ENCODE data around the gene SLC22A31. TPM values are rescaled to one million over a fixed set of nuclear protein-coding genes. Genes with fewer than 3 reads are reported as not detected.
A peak's percentile ranks its signal among the peaks of the same experiment; 100 is the strongest.

The SLC22A31 gene
- total and polyA plus RNA-seq, 2 donors (not counting 3 experiments of a cell fraction or from before 2014, with no cell fraction given): 1.0 TPM; not detected in 1

- Histone ChIP-seq H3K4me2 (ENCODE audit: insufficient read depth, low read length) (no peak overlapping the region), H3K4me1 (ENCODE audit: control insufficient read depth, extremely low read depth, insufficient read depth, low read length) (no peaks in the 10 kb centered on the region), H3K79me2 (ENCODE audit: control insufficient read depth, insufficient read depth, low read length) (no peaks in the 10 kb centered on the region), H2AFZ (ENCODE audit: low read depth, low read length) (peak overlapping the region; percentile 78), H3K9me3 (replicated peaks; ENCODE audit: control insufficient read depth, insufficient read depth, low read length) (no peaks in the 10 kb centered on the region), H4K20me1 (replicated peaks; ENCODE audit: control insufficient read depth, extremely low read depth, insufficient read depth, low read length) (no peaks in the 10 kb centered on the region), H3K9ac (replicated peaks; ENCODE audit: extremely low read depth, insufficient read depth, low read length) (no peak overlapping the region), H3K4me3 (replicated peaks in 1 of 3; ENCODE audit: insufficient read depth in 1 of 3, low read depth in 1 of 3, low read length in 3 of 3) (peak overlapping the region in 1 of 3 experiments; percentile 24), H3K27me3 (ENCODE audit: control insufficient read depth in 2 of 2, insufficient read depth in 2 of 2, low read length in 2 of 2) (peaks cover 20 to 34% of the 10 kb centered on the region in 2 experiments), H3K36me3 (ENCODE audit: control insufficient read depth in 2 of 2, extremely low read depth in 1 of 2, insufficient read depth in 2 of 2, low read length in 2 of 2) (no peaks in the 10 kb centered on the region), H3K9me1 (replicated peaks; ENCODE audit: control insufficient read depth, extremely low read depth, insufficient read depth, low read length) (no peaks in the 10 kb centered on the region), H3K27ac (ENCODE audit: insufficient read depth, low read depth, low read length) (no peak overlapping the region)
- no TSS peak for BruUV-seq (replicated peaks)
- peak; percentile 55 for FAIRE-seq
- DNase-seq (ENCODE audit: low read depth, low spot score): peak; percentile 43
- ChIA-PET CTCF (no interaction called here), POLR2A (no interaction called here)
- TF ChIP-seq POLR2A (IDR thresholded peaks at IDR 0.05; ENCODE audit: low read depth, low read length): no peak
- peak; percentile 65 for TF ChIP-seq EZH2 (IDR thresholded peaks at IDR 0.05; ENCODE audit: borderline replicate concordance, low read depth, low read length, severe bottlenecking)
- intact Hi-C loops (cut with micrococcal nuclease): loop anchor here (1.0 kb wide), 1 partner anchor 8 kb away; no protein-coding TSS in a partner anchor
- dilution Hi-C loops (cut with MboI; ENCODE audit: extremely low pct_ligation_motif_present, low sequenced_read_pairs): no loop called here
Observed at GRCh38 chr16:89201439-89202377, 1.4 kb upstream of the SLC22A31 start.

GRCh38 chr16:89200850-89201411 is 594 bp upstream of the SLC22A31 start:
- Histone ChIP-seq H3K27me3 (ENCODE audit: control insufficient read depth in 2 of 2, insufficient read depth in 2 of 2, low read length in 2 of 2) (peaks cover 20 to 34% of the 10 kb centered on the region in 2 experiments), H3K4me2 (ENCODE audit: insufficient read depth, low read length) (no peak overlapping the region)
- BruUV-seq (replicated peaks): no TSS peak

More at GRCh38 chr16:89200850-89201411, 594 bp upstream of the SLC22A31 start:
- Histone ChIP-seq H3K36me3 (ENCODE audit: control insufficient read depth in 2 of 2, extremely low read depth in 1 of 2, insufficient read depth in 2 of 2, low read length in 2 of 2) (no peaks in the 10 kb centered on the region), H3K79me2 (ENCODE audit: control insufficient read depth, insufficient read depth, low read length) (no peaks in the 10 kb centered on the region), H4K20me1 (replicated peaks; ENCODE audit: control insufficient read depth, extremely low read depth, insufficient read depth, low read length) (no peaks in the 10 kb centered on the region), H3K4me1 (ENCODE audit: control insufficient read depth, extremely low read depth, insufficient read depth, low read length) (no peaks in the 10 kb centered on the region), H3K9me1 (replicated peaks; ENCODE audit: control insufficient read depth, extremely low read depth, insufficient read depth, low read length) (no peaks in the 10 kb centered on the region), H3K27ac (ENCODE audit: insufficient read depth, low read depth, low read length) (no peak overlapping the region), H3K4me3 (replicated peaks in 1 of 3; ENCODE audit: insufficient read depth in 1 of 3, low read depth in 1 of 3, low read length in 3 of 3) (no peak overlapping the region), H3K9me3 (replicated peaks; ENCODE audit: control insufficient read depth, insufficient read depth, low read length) (no peaks in the 10 kb centered on the region), H2AFZ (ENCODE audit: low read depth, low read length) (peak overlapping the region; percentile 78), H3K9ac (replicated peaks; ENCODE audit: extremely low read depth, insufficient read depth, low read length) (no peak overlapping the region)
- dilution Hi-C loops (cut with MboI; ENCODE audit: extremely low pct_ligation_motif_present, low sequenced_read_pairs): no loop called here
- POLR2A ChIA-PET: no interaction called here
- DNase-seq (ENCODE audit: low read depth, low spot score) (no peak), FAIRE-seq (no peak)
- intact Hi-C loops (cut with micrococcal nuclease): loop anchor here (1.0 kb wide), 1 partner anchor 8 kb away; no protein-coding TSS in a partner anchor
- CTCF ChIA-PET: no interaction called here
- TF ChIP-seq POLR2A (IDR thresholded peaks at IDR 0.05; ENCODE audit: low read depth, low read length) (no peak), CTCF (IDR thresholded peaks at IDR 0.05; ENCODE audit: extremely low read depth in 1 of 2, insufficient read depth in 1 of 2, low read depth in 1 of 2, low read length in 2 of 2) (no peak), MAX (IDR thresholded peaks at IDR 0.05; ENCODE audit: insufficient read depth, insufficient read length) (no peak), GATA2 (IDR thresholded peaks at IDR 0.05; ENCODE audit: insufficient read depth, insufficient read length, low read depth, low read length) (no peak), FOS (IDR thresholded peaks at IDR 0.05; ENCODE audit: borderline replicate concordance, insufficient read depth, low read length) (no peak), EZH2 (IDR thresholded peaks at IDR 0.05; ENCODE audit: borderline replicate concordance, low read depth, low read length, severe bottlenecking) (peak; percentile 97)

Measured in endothelial cell of umbilical vein (primary cell).